GM13977 (cell line): ENCODE measurements around the gene DCAF17.

Source experiments
- DNase-seq: peaks from one replicate; pipeline ENCODE4 v3.0.0; 2012; ENCODE audit warnings: low spot score
- in situ Hi-C: fragments of 300-500 bp; cut with MboI; formaldehyde crosslinking; loops from one replicate; pipeline ENCODE4 v1.12.0; 2022; ENCODE audit warnings: low sequenced_read_pairs, low pct_unique_long_range_greater_than_20kb, mixed read lengths, inconsistent platforms; ENCODE audit not compliant: unreplicated experiment
- TF ChIP-seq, protein P1 (sequence below): IDR thresholded peaks from 2 replicates; pipeline ENCODE4 v1.5.1; 2012; ENCODE audit warnings: mild to moderate bottlenecking, control low read depth; ENCODE audit not compliant: insufficient read depth; ENCODE audit errors: extremely low read depth, missing control alignments

DCAF17 gene

DNA sequence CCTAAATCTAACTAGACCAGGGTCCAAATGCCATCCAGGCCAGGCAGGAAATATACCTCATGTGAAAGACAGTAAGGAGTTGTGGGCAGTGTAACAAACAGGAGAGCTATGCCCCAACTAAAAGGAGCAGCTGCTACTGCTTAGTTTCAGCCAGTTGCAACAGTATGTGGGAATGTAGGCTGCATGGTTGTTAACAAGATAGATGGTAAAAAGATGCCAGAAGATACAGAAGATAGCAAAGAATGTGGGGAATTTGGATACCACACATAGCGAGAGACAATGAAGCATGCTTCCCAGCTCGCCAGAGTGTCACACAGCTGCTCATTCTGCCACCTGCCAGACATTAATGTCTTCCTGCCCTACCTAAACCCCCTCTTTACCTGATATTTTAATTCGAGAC, 48.9 kb downstream of the DCAF17 start:
- no peak for DNase-seq
- in situ Hi-C loops: no loop called here
- TF ChIP-seq, protein P1, sequence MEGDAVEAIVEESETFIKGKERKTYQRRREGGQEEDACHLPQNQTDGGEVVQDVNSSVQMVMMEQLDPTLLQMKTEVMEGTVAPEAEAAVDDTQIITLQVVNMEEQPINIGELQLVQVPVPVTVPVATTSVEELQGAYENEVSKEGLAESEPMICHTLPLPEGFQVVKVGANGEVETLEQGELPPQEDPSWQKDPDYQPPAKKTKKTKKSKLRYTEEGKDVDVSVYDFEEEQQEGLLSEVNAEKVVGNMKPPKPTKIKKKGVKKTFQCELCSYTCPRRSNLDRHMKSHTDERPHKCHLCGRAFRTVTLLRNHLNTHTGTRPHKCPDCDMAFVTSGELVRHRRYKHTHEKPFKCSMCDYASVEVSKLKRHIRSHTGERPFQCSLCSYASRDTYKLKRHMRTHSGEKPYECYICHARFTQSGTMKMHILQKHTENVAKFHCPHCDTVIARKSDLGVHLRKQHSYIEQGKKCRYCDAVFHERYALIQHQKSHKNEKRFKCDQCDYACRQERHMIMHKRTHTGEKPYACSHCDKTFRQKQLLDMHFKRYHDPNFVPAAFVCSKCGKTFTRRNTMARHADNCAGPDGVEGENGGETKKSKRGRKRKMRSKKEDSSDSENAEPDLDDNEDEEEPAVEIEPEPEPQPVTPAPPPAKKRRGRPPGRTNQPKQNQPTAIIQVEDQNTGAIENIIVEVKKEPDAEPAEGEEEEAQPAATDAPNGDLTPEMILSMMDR: no peak

DNA sequence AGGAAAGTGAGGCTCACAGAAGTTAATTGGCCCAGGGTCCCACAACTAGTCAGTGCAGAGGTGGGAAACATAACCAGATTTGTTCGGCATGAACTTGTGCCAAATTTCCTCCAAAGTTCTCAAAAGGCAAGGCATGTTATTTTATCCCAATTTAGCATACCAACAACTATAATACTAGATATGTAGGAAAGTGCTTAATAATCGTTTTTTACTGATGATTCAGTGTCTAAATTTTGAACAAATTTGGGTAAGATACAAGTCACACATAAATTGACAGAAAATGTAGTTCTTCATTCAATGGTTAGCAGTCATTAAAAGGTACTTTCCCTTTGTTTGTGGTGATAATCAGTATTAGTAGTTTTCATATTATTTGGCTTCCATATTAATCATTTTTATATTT, 49.8 kb downstream of the DCAF17 start:
- no peak for DNase-seq
- TF ChIP-seq, protein P1: no peak
- in situ Hi-C loops: no loop called here

DNA sequence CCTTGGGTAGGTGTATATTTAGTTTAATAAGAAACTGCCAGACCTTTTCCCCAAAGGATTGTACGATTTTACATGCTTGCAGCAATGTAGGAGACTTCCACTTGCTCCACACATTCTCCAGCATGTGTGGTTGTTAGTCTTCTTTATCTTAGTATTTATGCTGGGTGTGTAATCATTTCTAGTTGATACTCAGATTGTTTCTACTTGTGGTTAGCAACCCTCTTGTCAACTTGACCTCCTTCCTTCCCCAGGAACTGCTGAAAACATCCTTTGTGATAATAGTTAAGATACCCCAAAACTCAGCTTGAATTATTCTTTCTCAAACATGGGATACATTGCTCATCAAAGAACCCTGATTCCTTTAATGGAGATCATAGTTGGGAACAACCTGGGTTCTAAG, 51.1 kb downstream of the DCAF17 start:
- TF ChIP-seq, protein P1: no peak
- DNase-seq: no peak
- in situ Hi-C loops: no loop called here

DNA sequence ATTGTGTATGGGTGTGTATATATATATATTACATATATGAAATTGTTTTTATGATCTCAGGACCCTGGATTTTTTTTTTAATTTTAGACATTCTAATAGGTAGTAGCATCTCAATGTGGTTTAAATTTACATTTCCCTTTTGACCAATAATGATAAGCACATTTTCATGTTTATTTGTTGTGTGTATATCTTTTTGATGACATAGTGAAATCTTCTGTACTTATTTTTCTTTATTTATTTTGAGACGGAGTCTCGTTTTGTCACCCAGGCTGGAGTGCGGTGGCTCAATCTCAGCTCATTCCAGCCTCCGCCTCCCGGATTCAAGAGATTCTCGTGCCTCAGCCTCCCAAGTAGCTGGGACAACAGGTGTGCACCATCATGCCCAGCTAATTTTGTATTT, 53.2 kb downstream of the DCAF17 start:
- in situ Hi-C loops: no loop called here
- TF ChIP-seq, protein P1: no peak
- no peak for DNase-seq

DNA sequence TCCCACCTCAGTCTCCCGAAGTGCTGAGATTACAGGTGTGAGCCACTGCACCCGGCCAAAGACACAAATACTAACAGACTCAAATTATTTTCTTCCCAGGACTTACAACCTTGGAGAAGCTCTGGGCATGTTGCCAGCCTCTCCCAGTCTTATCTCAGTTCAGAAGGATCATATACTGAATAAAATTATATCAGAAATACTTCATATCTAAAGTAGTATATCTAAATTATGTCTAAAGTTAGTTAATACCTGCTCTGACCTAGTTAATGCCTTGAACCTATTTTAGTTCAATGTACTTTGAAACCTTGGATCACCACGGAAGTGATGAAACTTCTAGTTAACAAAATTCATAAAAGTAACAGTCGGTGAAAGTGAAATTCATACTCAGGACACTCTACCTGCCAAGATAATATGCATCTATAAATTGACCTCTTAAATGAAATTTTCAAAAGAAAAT, 53.8 kb downstream of the DCAF17 start:
- TF ChIP-seq, protein P1: no peak
- no peak for DNase-seq
- in situ Hi-C loops: no loop called here

DNA sequence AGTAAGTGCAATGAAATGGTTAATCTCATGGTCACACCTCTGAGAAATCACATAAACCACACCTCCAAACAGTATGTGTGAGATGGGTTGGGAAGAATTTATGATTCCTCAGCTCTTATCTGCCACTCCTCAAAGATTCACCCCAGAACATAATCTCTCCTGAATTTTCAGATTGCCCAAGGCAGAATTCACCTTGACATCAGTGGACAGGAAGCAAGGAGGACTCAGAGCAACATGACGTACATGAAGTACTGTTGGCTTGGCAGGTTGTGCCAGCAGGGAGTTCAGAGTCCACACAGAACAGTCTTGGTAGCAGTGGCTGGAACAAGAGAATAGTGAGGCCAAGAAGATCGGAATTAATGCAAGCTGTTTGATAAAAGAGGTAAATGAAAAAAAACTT, 56.6 kb downstream of the DCAF17 start:
- in situ Hi-C loops: no loop called here
- TF ChIP-seq, protein P1: no peak
- DNase-seq: no peak

DNA sequence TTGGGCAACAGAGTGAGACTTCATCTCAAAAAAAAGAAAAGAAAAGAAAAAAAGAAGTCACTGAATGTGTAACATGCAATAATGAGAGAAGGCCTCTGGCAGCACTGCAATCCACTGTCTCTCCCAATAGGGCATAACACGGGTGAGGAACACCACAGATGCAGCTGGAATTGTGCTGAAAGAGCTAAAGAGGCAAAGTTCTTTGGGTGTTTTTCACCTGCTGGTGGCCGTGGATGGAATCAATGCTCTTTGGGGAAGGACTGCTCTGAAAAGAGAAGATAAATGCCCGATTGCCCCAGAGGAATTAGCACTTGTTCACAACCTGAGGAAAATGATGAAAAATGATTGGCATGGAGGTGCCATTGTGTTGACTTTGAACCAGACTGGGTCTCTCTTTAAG, 57.3 kb downstream of the DCAF17 start:
- in situ Hi-C loops: no loop called here
- TF ChIP-seq, protein P1: no peak
- no peak for DNase-seq
